Activated T-helper 2 cell treated with anti-CD3 and anti-CD28 coated beads, Interferon-gamma antibody, Interleukin-2, Interleukin-4, amounts not matched to agents 10 μg/mL and 5 μg/mL and 100 μg/mL, durations not matched to agents 14 hours and 24 hours and 36 hours (primary cell): ENCODE results near the gene NFIC. TPM values are rescaled to one million over a fixed set of nuclear protein-coding genes. Genes with fewer than 3 reads are reported as not detected.

Experiments used
- DNase-seq: peaks from one replicate; pipeline ENCODE4 v3.0.0; 2021; ENCODE audit warnings: low spot score
- H3K27ac Mint-ChIP-seq: one replicate; pipeline ENCODE4 v1.8.0; 2021; ENCODE audit warnings: mixed read lengths
- H3K27me3 Mint-ChIP-seq: one replicate; pipeline ENCODE4 v1.8.0; 2021; ENCODE audit warnings: low read depth, mixed read lengths
- H3K36me3 Mint-ChIP-seq: one replicate; pipeline ENCODE4 v1.8.0; 2021; ENCODE audit warnings: low read depth, mixed read lengths
- H3K4me1 Mint-ChIP-seq: one replicate; pipeline ENCODE4 v1.8.0; 2021; ENCODE audit warnings: low read depth, mixed read lengths
- H3K4me3 Mint-ChIP-seq: one replicate; pipeline ENCODE4 v1.8.0; 2021; ENCODE audit warnings: low read depth, mild to moderate bottlenecking, moderate library complexity, mixed read lengths
- H3K9me3 Mint-ChIP-seq: one replicate; pipeline ENCODE4 v1.8.0; 2021; ENCODE audit warnings: mixed read lengths
- intact Hi-C: fragments of 100-400 bp; cut with micrococcal nuclease; formaldehyde crosslinking; loops from one replicate; pipeline ENCODE4 v1.15.1; 2023
- total RNA-seq: library from RNA; stranded (reverse); gene quantifications from 2 replicates; pipeline ENCODE4 v1.2.3, GENCODE V29; 2022

Gene NFIC
- total RNA-seq, 1 donor from 2014 or later: 17.3 TPM

DNA sequence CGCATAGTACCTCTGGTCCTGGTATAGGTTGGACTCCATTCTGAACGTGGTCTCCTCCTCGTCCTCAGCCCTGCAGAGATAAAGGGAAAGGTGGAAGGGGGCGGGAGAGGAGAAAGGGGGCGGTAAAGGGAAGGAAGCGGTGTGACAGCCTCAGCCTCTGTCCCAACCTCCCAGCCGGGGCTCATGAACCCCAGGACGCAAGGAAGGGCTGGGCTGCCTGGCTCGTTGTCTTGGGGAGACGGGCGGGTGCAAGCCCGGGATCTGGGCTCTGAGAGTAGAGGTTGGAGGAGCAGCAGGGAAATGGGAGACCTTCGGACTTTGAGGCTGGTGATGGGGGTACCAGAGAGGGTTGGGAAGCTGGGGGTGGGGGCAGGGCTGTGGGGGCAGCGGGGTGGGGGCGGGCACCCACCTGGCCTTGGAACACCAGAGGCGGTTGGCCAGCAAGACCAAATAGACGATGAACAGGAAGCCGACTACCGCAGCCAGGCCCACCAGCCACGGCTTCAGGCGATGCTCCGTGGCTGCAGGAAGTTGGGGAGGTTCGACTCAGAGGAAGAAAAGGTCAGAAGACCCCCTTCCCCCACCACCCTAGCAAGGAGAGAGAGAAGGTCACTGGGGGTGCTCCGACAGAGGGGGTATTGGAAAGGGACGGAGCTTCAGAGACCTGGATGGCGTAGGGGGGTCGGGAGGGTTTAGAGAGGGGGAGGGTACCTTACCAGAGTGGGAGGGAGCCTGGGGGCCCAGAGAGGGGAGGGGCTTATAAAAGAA, 112.2 kb downstream of the NFIC start:
- no peak overlapping the region for H3K27ac Mint-ChIP-seq
- peaks cover 12% of the 10 kb centered on the region for H3K4me1 Mint-ChIP-seq
- peak overlapping the region; percentile 71 for H3K4me3 Mint-ChIP-seq
- H3K27me3 Mint-ChIP-seq: peaks cover 2% of the 10 kb centered on the region
- intact Hi-C loops: no loop called here
- no peaks in the 10 kb centered on the region for H3K9me3 Mint-ChIP-seq
- H3K36me3 Mint-ChIP-seq: no peaks in the 10 kb centered on the region
- no peak for DNase-seq

DNA sequence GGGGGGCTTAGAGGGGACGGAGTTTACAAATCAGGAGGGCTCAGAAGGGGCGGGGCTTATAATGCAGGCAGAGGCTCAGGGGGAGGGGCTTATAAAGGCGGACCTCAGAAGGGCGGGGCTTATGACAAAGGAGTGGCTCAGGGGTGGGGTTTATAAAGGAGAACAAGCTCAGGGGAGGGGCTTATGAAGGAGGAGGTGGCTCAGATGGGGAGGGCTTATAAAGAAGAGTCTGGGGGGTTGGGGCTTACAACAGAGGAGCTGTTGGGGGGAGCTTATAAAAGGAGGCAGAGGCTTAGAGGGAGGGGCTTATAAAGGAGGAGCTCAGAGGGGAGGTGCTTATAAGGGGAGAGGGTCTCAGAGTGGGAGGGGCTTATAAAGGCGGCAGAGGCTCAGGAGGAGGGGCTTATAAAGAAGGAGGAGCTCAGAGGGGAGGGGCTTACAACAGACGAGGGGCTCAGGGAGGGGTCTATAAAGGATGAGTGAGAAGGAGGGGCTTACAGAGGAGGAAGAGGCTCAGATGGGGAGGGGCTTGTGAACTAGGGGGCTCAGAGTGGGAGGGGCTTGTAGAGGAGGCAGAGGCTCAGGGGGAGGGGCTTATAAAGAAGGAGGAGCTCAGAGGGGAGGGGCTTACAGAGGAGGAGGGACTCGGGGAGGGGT, 112.9 kb downstream of the NFIC start:
- intact Hi-C loops: no loop called here
- peaks cover 2% of the 10 kb centered on the region for H3K27me3 Mint-ChIP-seq
- H3K9me3 Mint-ChIP-seq: no peaks in the 10 kb centered on the region
- H3K4me1 Mint-ChIP-seq: peaks cover 12% of the 10 kb centered on the region
- no peak overlapping the region for H3K27ac Mint-ChIP-seq
- no peaks in the 10 kb centered on the region for H3K36me3 Mint-ChIP-seq
- peak overlapping the region; percentile 23 for H3K4me3 Mint-ChIP-seq
- peak; percentile 44 for DNase-seq

DNA sequence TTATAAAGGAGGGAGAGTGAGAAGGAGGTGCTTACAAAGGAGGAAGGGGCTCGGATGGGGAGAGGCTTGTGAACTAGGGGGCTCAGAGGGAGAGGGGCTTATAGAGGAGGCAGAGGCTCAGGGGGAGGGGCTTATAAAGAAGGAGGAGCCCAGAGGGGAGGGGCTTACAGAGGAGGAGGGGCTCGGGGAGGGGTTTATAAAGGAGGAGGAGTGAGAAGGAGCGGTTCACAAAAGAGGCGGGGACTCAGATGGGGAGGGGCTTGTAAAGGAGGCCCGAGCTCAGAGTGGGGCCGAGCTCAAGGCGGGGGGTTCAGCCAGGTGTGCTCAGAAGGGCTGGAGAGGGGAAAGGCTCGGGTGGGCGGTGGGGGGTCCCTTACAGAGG, 113.4 kb downstream of the NFIC start:
- H3K4me3 Mint-ChIP-seq: peak overlapping the region; percentile 23
- DNase-seq: no peak
- no peaks in the 10 kb centered on the region for H3K9me3 Mint-ChIP-seq
- no peak overlapping the region for H3K27ac Mint-ChIP-seq
- intact Hi-C loops: no loop called here
- H3K36me3 Mint-ChIP-seq: no peaks in the 10 kb centered on the region
- H3K4me1 Mint-ChIP-seq: peaks cover 12% of the 10 kb centered on the region
- peaks cover 2% of the 10 kb centered on the region for H3K27me3 Mint-ChIP-seq

DNA sequence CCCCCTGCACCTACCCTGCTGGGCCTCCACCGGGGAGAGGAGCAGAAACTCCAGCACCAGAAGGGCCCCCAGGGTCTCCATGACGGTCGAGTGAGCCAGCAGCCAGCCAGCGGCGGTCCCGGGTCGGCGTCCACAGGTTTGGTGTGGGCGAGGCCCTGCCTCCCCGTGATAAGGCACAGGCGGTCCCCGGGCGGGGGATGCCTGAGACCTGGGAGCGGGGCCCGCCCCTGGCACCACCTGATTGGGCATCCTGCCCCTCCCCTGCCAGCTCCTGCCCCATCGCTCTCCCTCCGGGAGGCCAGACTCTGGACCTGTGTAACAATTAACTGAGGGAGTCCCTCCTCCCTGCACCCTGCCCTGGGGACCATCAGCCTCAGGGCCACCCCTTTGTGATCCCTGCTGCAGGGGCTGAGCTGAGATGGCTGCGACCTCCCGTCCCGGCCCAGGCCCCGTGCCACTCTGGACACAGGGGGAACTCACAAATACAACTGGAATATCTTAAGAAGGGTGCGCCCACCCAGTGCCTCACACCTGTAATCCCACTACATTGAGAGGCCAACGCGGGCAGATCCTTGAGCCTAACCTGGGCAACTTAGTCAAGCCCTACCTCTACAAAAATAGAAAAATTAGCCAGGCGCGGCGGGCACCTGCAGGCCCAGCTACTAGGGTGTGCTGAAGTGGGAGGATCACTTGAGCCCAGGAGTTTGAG, 114.2 kb downstream of the NFIC start, which contains the start of gene SMIM24:
Gene SMIM24 (minus strand): TSS at position 143 of the 709 bp plus-strand sequence. CDS start 62 bp downstream, at position 81.
- Mint-ChIP-seq H3K27me3 (peaks cover 2% of the 10 kb centered on the region), H3K36me3 (no peaks in the 10 kb centered on the region), H3K27ac (no peak within 1 kb of the TSS), H3K4me1 (peaks cover 12% of the 10 kb centered on the region), H3K4me3 (peak within 1 kb of the TSS; percentile 23), H3K9me3 (no peaks in the 10 kb centered on the region)
- intact Hi-C loops: no loop called here
- no peak for DNase-seq

DNA sequence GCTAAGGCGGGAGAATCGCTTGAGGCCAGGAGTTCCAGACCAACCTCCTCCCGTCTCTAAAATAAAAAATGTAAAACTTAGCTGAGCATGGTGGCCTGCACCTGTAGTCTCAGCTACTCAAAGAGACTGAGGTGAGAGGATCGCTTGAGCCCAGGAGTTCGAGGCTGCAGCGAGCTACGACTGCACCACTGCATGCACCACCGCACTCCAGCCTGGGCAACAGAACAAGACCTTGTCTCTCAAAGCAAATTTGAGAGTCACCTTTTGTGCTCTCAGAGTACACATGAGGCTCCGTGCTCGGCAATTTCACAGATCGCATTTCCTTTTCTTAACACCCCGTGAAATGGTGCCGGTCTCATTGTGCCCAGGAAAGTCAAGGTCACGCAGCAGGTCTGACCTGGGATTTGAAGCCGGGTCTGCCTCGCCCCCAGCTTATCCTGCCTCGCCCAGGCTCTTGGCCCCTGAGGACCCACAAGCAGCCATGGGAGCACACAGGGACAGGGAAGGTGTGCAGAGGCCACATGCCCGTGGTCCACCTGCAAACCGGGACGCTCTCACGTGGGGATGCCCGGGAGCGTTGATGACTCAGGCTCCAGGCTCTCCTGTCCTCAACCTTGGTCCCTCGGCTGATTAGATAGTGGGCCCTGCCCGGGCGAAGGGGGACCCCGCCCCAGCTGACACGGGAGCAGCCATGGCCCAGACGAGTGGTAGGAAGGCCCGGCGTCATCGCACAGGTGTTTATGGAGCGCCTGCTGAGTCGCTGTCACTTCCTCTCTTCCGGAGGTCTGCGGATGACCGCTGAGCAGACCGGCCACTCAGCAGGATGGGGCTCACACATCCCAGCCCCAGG, 115.1 kb downstream of the NFIC start:
- H3K4me3 Mint-ChIP-seq: no peak overlapping the region
- no peak for DNase-seq
- peaks cover 12% of the 10 kb centered on the region for H3K4me1 Mint-ChIP-seq
- H3K36me3 Mint-ChIP-seq: no peaks in the 10 kb centered on the region
- H3K27ac Mint-ChIP-seq: no peak overlapping the region
- no peaks in the 10 kb centered on the region for H3K9me3 Mint-ChIP-seq
- H3K27me3 Mint-ChIP-seq: peaks cover 2% of the 10 kb centered on the region
- intact Hi-C loops: no loop called here

DNA sequence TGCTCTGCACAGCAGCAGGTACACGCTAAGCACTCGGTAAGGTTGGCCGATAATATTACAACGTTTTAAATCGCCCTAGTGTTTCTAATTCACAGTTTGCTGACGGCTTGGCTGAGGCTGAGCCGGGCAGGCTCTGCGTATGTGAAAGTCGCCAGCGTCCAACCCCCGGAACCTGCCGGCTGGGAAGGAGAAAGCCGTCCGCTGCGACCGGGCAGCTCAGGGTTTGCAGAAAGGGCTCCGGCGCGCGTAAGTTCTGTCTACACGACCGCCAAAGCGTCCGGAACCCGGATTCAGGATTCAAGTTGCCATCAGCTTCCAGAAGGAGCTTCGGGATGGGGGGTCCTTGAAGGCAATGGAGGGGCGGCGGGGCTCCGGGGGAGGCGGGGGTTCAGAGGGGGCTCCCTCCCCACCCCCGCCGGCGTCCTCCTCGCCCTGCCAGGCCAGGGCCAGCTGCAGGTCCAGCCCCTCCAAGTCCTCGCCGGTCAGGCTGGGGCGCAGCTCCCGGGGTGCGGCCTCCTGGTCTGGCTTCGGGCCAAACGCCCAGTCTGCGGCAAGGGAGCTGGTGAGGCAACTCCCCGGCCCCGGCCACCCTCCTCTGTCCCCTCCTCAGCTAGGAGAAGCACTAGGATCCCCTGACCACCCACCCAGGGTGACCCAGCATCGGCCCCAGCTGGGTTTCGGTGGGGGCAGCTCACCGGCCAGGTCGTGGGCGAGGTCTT, 116.3 kb downstream of the NFIC start:
- DNase-seq: no peak
- H3K36me3 Mint-ChIP-seq: no peaks in the 10 kb centered on the region
- intact Hi-C loops: no loop called here
- H3K9me3 Mint-ChIP-seq: no peaks in the 10 kb centered on the region
- H3K27ac Mint-ChIP-seq: no peak overlapping the region
- peaks cover 12% of the 10 kb centered on the region for H3K4me1 Mint-ChIP-seq
- H3K4me3 Mint-ChIP-seq: no peak overlapping the region
- peaks cover 2% of the 10 kb centered on the region for H3K27me3 Mint-ChIP-seq

DNA sequence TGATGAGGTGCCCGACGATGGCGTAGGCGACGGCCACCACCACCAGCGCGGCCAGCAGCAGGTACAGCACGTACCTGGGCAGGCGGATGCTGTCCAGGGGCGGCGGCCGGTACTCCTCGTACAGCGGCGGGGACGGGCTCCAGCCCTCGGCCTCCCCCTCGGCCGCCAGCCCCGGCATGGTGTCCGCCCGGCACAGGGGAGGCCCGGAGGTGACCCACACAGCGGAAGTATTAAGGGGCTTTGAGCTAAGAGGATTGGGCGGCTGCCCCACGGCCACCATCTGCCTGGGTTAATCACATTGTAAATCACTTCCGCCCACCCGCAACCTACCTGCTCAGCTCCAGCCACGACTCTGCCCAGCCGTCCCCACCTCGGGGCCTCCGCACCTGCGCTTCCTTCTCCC, 116.8 kb downstream of the NFIC start, which contains the start of gene SMIM44:
Gene SMIM44 (minus strand): TSS at position 216 of the 403 bp plus-strand sequence. CDS start 38 bp downstream, at position 178.
- no peaks in the 10 kb centered on the region for H3K36me3 Mint-ChIP-seq
- no peaks in the 10 kb centered on the region for H3K27me3 Mint-ChIP-seq
- intact Hi-C loops: no loop called here
- H3K4me1 Mint-ChIP-seq: peaks cover 8% of the 10 kb centered on the region
- H3K27ac Mint-ChIP-seq: no peak within 1 kb of the TSS
- no peak within 1 kb of the TSS for H3K4me3 Mint-ChIP-seq
- no peak for DNase-seq
- no peaks in the 10 kb centered on the region for H3K9me3 Mint-ChIP-seq

DNA sequence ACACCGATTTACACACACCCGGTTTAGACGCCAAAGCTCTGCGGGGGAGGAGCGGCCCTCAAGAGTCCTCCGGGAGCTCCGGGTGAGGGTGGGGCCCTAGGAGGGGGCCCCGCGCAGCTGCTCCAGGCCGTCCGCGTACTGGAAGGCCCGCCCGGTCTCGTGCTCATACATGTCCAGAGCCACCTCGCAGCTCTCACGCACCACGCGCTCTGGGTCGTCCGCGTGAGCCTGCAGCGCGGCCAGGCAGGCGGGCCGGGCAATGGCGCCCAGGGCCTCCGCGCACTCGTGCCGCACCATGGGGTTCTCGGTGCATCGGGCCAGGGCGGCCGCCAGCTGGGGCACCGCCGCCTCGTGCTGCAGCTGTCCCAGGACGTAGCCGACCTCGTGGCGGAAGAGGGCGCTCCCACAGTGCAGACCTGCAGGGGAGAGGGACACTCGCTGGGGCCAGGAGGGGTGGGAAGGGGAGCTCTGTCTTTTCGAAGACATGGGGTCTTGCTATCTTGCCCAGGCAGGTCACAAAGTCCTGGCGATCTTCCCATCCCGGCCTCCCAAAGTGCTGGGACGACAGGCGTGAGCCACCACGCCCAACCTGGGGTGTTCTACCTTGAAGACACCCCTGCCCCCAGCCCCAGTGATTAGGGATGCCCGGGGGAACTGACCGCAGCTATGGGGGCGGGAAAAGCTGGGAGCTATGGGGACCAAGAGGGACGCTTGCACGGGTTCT, 125.2 kb downstream of the NFIC start:
- Mint-ChIP-seq H3K4me1 (peaks cover 3% of the 10 kb centered on the region), H3K27ac (no peak overlapping the region), H3K4me3 (no peak overlapping the region), H3K36me3 (peaks cover 28% of the 10 kb centered on the region), H3K27me3 (no peaks in the 10 kb centered on the region), H3K9me3 (no peaks in the 10 kb centered on the region)
- DNase-seq: no peak
- intact Hi-C loops: no loop called here

DNA sequence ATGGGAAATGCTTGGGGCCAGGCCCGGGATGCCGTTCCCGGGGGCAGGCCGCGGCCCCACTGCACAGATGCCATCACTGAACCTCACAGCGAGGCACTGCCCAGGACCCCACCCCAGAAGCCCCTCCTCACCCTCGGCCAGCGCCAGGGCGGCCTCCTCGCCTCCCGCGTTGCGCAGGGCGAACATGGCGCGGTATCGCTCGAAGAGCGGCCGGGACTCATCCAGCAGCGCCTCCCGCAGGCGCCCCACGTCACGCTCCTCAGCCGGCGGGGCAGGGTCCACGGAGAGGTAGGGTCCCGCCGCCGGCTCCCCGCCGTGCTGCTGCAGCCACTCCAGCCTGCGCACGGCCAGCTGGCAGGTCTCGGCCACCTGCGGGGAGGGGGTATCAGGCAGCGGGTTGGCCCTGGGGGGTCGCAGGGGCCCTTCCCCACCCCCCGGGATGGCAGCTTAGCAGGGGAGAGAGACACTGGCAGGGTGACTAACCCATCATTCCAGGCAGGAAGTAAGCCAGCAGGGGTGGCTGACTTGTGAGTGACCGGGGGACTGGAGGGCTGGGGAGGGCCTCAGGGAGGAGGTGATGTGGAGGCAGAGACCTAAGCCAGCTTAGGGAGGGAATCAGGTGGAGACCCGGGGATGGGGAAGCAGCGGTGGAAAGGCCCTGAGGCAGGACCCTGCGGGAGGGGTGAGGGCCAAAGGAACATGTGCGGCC, 125.9 kb downstream of the NFIC start:
- intact Hi-C loops: no loop called here
- peaks cover 34% of the 10 kb centered on the region for H3K36me3 Mint-ChIP-seq

DNA sequence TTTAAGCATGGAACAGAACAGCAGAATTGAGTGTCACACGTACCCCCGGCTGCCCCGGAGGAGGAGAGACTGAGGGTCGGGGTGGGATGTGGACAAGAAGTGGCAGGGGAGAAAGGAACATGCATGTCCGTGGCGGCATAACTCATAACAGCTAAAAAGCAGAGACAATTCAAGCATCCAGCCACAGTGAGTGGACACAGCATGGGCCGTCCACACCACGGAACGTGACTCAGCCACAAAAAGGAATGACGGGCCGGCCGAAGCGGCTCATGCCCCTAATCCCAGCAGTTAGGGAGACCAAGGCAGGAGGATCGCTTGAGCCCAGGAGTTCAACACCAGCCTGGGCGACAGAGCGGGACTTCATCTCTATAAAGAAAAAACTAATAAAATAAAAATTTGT, 126.5 kb downstream of the NFIC start:
- H3K27me3 Mint-ChIP-seq: no peaks in the 10 kb centered on the region
- peaks cover 3% of the 10 kb centered on the region for H3K4me1 Mint-ChIP-seq
- H3K36me3 Mint-ChIP-seq: peaks cover 40% of the 10 kb centered on the region
- no peak overlapping the region for H3K27ac Mint-ChIP-seq
- DNase-seq: no peak
- H3K4me3 Mint-ChIP-seq: no peak overlapping the region
- H3K9me3 Mint-ChIP-seq: no peaks in the 10 kb centered on the region
- intact Hi-C loops: no loop called here

More for the DNA sequence above, 125.9 kb downstream of the NFIC start:
- no peak for DNase-seq
- no peaks in the 10 kb centered on the region for H3K27me3 Mint-ChIP-seq
- peaks cover 3% of the 10 kb centered on the region for H3K4me1 Mint-ChIP-seq
- no peaks in the 10 kb centered on the region for H3K9me3 Mint-ChIP-seq
- H3K27ac Mint-ChIP-seq: no peak overlapping the region
- H3K4me3 Mint-ChIP-seq: no peak overlapping the region

DNA sequence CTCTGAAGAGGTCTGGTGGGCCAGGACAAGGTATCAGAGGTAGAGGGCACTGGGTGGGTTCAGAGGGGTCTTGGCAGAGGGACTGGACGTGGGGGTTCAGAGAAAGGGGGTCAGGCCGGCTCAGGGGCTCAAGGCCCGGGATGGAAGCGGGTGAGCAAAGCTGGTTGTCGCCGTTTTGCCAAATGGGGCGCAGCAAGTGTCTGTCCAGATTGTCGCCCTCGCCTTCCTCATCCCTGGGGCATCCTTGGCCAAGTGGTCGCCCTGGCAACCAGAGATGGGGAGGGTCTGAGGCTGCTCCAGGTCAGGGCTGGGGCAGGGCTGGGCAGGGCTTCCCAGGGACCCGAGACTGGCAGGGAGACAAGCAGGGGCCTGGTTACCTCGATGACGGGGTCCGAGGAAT, 127.3 kb downstream of the NFIC start:
- no peak overlapping the region for H3K27ac Mint-ChIP-seq

More for the DNA sequence above, 127.3 kb downstream of the NFIC start:
- peaks cover 42% of the 10 kb centered on the region for H3K36me3 Mint-ChIP-seq
- no peak overlapping the region for H3K4me3 Mint-ChIP-seq
- no peaks in the 10 kb centered on the region for H3K27me3 Mint-ChIP-seq
- peaks cover 3% of the 10 kb centered on the region for H3K4me1 Mint-ChIP-seq
- DNase-seq: no peak
- no peaks in the 10 kb centered on the region for H3K9me3 Mint-ChIP-seq
- intact Hi-C loops: no loop called here
